HEK293T (cell line): ENCODE results near the gene SDHB.

Source experiments
- ARNT ChIP-seq: fragments of 450-650 bp; IDR thresholded peaks from 2 replicates; pipeline ENCODE4 v1.6.1; 2017; ENCODE audit warnings: mild to moderate bottlenecking
- BHLHE40 ChIP-seq: fragments of 450-650 bp; IDR thresholded peaks from 2 replicates; pipeline ENCODE4 v1.6.1; 2016; ENCODE audit warnings: mild to moderate bottlenecking, moderate library complexity, borderline replicate concordance
- CTBP1 ChIP-seq: fragments of 450-650 bp; IDR thresholded peaks from 2 replicates; pipeline ENCODE4 v1.6.1; 2016; ENCODE audit warnings: borderline replicate concordance
- ELF4 ChIP-seq: fragments of 450-650 bp; IDR thresholded peaks from 2 replicates; pipeline ENCODE4 v1.6.1; 2017; ENCODE audit warnings: antibody characterized with exemption
- FOXA1 ChIP-seq: fragments of 450-650 bp; IDR thresholded peaks from 2 replicates; pipeline ENCODE4 v1.6.1; 2016; ENCODE audit warnings: mild to moderate bottlenecking
- FOXK2 ChIP-seq: fragments of 450-650 bp; IDR thresholded peaks from 2 replicates; pipeline ENCODE4 v1.6.1; 2016; ENCODE audit warnings: mild to moderate bottlenecking
- FOXM1 ChIP-seq: fragments of 450-650 bp; IDR thresholded peaks from 2 replicates; pipeline ENCODE4 v1.6.1; 2017; ENCODE audit warnings: mild to moderate bottlenecking, borderline replicate concordance
- HDGF ChIP-seq: fragments of 450-650 bp; IDR thresholded peaks from 2 replicates; pipeline ENCODE4 v1.6.1; 2017; ENCODE audit warnings: antibody characterized with exemption, borderline replicate concordance
- LEF1 ChIP-seq: fragments of 450-650 bp; IDR thresholded peaks from 2 replicates; pipeline ENCODE4 v1.6.1; 2017; ENCODE audit warnings: mild to moderate bottlenecking, borderline replicate concordance
- SP1 ChIP-seq: fragments of 450-650 bp; IDR thresholded peaks from 2 replicates; pipeline ENCODE4 v1.6.1; 2017
- SUZ12 ChIP-seq: fragments of 450-650 bp; IDR thresholded peaks from 2 replicates; pipeline ENCODE4 v1.6.1; 2016; ENCODE audit warnings: mild to moderate bottlenecking
- TARDBP ChIP-seq: fragments of 450-650 bp; IDR thresholded peaks from 2 replicates; pipeline ENCODE4 v1.6.1; 2016
- ZNF384 ChIP-seq: fragments of 450-650 bp; IDR thresholded peaks from 2 replicates; pipeline ENCODE4 v1.6.1; 2016
- TF ChIP-seq, protein P1 (sequence below): fragments of 450-650 bp; IDR thresholded peaks from 2 replicates; pipeline ENCODE4 v1.6.1; 2016

DNA sequence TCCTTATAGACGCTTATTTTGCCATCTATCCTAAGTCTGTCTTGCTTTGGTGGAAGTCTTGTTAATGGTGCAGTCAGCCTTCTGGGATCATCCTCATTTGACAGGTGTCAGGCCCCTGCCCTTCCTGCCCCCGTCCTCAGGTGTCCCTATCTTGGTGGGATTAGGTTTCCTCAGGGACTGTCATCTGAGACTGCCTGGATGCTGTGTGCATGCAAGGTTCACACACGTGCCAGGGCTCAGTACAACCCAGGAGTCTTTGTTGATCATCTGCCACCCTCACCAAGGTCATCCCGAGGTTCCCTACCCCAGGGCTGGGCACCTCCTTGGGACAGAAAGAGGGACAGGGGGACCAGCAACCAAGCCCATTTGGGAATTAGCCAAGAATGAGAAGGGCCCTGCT is 47.4 kb upstream of the SDHB start:
- TF ChIP-seq SP1 = no peak
- no peak for TF ChIP-seq FOXM1
- TF ChIP-seq CTBP1 = no peak
- no peak for TF ChIP-seq ZNF384
- TF ChIP-seq HDGF = no peak
- TF ChIP-seq FOXA1 = no peak
- TF ChIP-seq BHLHE40 = no peak
- TF ChIP-seq SUZ12 = no peak
- TF ChIP-seq ARNT = no peak
- no peak for TF ChIP-seq FOXK2
- no peak for TF ChIP-seq ELF4
- no peak for TF ChIP-seq LEF1
- TF ChIP-seq, protein P1, sequence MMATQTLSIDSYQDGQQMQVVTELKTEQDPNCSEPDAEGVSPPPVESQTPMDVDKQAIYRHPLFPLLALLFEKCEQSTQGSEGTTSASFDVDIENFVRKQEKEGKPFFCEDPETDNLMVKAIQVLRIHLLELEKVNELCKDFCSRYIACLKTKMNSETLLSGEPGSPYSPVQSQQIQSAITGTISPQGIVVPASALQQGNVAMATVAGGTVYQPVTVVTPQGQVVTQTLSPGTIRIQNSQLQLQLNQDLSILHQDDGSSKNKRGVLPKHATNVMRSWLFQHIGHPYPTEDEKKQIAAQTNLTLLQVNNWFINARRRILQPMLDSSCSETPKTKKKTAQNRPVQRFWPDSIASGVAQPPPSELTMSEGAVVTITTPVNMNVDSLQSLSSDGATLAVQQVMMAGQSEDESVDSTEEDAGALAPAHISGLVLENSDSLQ = no peak
- TF ChIP-seq TARDBP = no peak
